GM20431 (cell line): Measurements from ENCODE around the gene ST6GALNAC2.
"Not testable (repeated sequence)": the region's sequence is repeated elsewhere in the genome, so short reads cannot be mapped to it uniquely, and the experiment has no call there.

Experiments
- in situ Hi-C: fragments of 300-500 bp; cut with MseI, MboI; formaldehyde crosslinking; loops from one replicate; pipeline ENCODE4 v1.15.0; 2020; ENCODE audit warnings: low sequenced_read_pairs; ENCODE audit not compliant: unreplicated experiment

The ST6GALNAC2 gene

GRCh38 chr17:76585649-76586593 lies at the start of gene ST6GALNAC2:
ST6GALNAC2 (minus strand) TSS chr17:76585860; CDS start chr17:76585808, 52 bp downstream.
- in situ Hi-C loops, result no loop called here

- in situ Hi-C loops, result no loop called here
These were observed 49.4 kb upstream of the ST6GALNAC2 start for GRCh38 chr17:76635039-76635438.

DNA sequence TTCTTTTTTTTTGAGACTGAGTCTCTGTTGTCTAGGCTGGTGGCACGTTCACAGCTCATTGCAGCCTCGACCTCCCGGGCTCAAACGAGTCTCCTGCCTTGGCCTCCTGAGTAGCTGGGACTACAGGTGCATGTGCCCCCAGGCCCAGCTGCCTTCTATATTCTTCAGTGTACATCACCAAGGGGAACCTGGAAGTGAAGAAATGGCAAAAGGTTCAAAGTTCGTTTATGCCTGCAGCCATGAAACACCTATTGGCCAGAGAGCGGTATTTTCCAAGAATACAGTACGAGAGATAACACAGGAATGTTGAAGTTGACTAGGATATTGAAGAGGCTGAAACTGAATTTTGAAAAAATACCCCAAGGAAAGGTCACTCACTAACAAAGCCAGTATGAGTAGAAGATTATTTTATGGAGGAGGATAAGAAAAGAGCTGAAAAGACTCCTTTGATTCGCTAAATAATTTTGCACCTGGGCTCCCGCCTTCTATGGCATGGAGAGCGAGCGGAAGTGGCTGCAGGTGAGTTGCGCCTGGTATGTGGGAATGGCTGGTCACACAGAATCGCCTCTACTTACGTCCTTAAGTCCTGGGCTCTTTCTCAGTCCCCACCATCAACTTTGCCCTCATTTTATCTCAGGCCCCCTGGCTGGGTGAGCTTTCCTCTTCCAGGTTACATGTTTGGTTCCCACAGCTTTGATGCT lies 48.1 kb upstream of the ST6GALNAC2 start:
- in situ Hi-C loops, result no loop called here

GRCh38 chr17:76631821-76632565 lies 46.3 kb upstream of the ST6GALNAC2 start:
- in situ Hi-C loops, result no loop called here

DNA sequence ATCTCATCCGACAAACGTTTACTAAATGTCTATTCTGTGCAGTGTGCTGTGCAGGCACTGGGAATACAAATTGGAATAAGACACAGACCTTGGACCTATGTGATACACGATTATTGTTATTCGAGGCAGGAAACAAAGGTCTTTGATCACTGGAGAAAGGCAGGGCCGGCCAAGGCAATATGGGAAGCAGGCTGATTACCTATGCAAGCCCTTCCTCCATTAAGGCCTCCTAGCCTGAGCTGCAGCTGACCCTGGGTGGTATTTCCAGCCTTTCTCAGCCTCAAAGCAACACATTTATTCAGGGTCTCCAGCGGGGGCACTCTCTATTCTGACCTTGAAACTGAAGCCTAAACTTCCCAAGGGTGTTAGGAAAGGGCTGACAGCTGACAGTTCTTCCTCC lies 44.5 kb upstream of the ST6GALNAC2 start:
- in situ Hi-C loops, result no loop called here

DNA sequence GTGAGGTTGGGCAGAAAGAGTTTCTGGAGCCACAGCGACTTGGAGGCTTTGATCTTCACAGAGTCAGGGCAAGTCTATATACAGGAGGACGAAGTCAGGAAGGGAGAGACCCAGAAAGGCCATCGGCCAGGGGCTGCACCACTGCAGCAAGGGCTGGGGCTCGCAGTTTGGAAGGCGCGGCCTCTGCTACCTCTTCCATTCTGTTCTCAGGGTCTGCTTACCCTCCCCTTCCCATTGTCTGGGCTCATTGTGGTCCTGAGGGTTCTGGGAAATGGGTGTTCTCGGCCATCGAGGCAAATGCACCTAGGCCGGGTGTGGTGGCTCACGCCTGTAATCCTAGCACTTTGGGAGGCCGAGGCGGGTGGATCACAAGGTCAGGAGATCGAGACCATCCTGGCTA lies 41.9 kb upstream of the ST6GALNAC2 start:
- in situ Hi-C loops, result no loop called here

GRCh38 chr17:76626442-76626841 lies 40.8 kb upstream of the ST6GALNAC2 start:
- in situ Hi-C loops, result no loop called here

DNA sequence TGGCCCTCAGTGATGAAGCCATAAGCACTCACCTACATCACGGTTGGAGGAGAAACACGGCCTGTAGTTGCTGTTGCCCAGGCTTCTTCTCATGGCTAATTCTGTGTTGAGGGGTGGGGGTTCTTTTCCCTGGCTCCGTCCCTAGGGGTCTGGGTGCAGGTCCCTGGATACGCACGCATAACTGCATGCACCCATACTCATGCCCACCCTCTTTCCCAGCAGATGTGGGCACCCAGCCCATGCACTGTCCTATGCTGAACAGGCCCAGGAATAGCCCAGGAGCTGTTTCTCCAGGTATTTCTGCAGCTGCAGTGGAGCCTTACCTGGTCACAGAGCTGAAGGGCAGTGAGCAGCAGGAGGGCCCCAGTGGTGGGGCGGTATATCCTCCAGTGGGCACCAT lies 39.8 kb upstream of the ST6GALNAC2 start:
- in situ Hi-C loops, result no loop called here

DNA sequence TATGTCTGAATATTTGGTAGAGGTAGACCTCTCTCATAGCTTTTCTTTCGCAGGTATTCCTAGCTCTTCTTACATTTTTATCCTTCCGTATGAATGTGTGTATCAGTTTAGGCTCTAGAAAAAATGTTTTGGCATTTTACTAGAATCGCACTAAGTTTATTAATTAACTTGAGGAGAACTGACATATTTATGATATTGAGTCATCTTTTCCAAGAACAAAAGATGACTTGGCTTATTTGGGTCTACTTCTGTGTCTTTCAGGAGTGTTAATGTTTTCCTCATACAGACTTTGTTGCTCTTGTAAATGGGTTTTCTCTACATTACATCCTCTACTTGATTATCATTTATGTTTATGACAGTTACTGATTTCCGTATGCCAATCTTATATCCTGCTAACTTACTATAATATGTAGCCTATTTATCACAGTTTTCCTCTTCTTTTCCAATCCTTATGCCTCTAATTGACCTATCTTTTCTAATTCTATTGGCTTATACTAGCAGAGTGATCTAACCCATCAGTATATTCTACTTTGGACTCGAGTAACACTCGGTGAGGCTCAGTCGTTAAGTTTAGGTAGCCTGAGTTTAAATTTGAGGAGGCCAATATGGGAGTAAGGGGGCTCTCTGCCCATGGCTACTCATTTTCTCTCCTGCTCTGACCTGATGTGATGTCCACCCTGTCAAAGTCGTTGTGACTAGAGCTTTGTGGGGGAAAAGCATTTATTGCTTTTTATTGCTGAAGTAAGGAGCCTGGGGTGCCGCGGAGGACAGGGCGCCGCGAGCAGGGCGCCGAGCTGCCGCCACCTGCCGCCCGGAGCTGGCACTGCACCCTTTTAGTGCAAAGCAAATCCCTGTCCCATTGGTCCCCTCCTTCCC lies 37.8 kb upstream of the ST6GALNAC2 start:
- in situ Hi-C loops, result no loop called here

GRCh38 chr17:76617838-76618237 lies 32.2 kb upstream of the ST6GALNAC2 start:
- in situ Hi-C loops, result no loop called here

- in situ Hi-C loops, result no loop called here
These were observed 29.4 kb upstream of the ST6GALNAC2 start for GRCh38 chr17:76614912-76615617.

DNA sequence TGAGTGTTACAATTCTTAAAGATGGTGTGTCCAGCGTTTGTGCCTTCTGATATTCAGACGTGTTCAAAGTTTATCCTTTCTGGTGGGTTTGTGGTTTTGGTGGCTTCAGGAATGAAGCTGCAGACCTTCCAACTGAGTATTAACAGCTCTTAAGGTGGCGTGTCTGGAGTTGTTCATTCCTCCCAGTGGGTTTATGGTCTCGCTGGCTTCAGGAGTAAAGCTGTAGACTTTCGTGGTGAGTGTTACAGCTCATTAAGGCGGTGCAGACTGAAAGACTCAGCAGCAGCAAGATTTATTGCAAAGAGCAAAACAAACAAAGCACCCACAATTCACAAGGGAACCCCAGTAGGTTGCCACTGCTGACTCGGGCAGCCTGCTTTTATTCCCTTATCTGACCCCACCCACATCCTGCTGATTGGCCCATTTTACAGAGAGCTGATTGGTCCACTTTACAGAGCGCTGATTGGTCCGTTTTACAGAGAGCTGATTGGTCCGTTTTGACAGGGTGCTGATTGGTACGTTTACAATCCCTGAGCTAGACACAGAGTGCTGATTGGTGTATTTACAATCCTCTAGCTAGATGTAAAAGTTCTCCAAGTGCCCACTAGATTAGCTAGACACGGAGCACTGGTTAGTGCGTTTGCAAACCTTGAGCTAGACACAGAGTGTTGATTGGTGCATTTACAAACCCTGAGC lies 28.6 kb upstream of the ST6GALNAC2 start:
- in situ Hi-C loops, result not testable (repeated sequence)

- in situ Hi-C loops, result no loop called here
These were observed 27.6 kb upstream of the ST6GALNAC2 start for GRCh38 chr17:76612977-76613851.

DNA sequence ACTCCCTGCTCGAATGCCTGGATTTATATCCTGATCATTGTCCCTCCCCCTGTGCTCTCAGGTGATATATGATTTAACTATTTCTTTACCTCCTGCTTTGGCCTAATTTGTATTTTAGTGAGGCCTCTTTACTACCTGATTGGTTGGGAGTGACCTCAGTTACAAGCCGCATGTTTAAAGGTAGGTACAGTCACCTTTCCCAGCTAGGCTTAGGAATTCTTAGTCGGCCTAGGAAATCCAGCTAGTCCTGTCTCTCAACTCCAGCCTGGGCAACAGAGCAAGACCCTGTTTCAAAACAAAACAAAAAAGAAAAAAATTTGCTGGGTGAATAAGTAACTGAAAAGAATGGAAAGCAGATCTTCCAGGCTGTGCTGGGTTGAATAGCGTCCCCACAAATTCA lies 26.8 kb upstream of the ST6GALNAC2 start:
- in situ Hi-C loops, result no loop called here

DNA sequence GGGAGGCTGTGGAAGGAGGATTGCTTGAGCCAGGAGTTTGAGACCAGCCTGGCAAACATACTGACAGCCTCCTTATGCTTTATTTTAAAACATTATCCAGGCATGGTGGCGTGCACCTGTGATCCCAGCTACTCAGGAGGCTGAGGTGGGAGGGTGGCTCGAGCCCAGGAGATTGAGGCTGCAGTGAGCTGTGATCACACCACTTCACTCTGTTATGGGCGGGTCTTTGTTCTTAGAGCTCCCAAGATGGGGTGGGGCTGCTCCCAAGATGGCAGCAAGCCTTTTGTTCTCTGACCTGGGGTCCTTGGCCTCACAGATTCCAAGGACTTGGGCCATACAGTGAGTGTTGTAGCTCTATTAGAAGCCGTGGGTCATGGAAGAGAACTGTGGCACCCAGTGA lies 26.1 kb upstream of the ST6GALNAC2 start:
- in situ Hi-C loops, result no loop called here

DNA sequence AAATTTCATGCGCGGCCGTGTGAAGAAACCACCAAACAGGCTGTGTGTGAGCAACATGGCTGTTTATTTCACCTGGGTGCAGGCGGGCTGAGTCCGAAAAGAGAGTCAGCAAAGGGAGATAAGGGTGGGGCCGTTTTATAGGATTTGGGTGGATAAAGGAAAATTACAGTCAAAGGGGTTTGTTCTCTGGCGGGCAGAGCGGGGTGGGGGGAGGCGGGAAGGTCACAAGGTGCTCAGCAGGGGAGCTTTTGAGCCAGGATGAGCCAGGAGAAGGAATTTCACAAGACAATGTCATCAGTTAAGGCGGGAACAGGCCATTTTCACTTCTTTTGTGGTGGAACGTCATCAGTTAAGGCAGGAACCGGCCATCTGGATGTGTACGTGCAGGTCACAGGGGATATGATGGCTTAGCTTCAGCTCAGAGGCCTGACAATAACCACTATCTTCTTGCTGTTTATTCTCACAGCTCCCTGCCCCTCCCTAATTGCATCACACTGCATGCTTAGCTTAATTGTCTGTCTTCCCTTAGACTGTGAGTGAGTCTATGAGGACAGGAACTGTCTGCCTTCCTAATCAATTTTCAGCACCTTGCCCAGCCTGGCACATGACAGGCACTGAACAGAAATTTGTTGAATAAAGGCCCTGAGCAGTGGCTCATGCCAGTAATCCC lies 25.6 kb upstream of the ST6GALNAC2 start:
- in situ Hi-C loops, result not testable (repeated sequence)

- in situ Hi-C loops, result not testable (repeated sequence)
These were observed 21.0 kb upstream of the ST6GALNAC2 start for GRCh38 chr17:76606685-76607084.
